Kidney (tissue), 22 donors: ENCODE results near the gene COX10. TPM values are rescaled to one million over a fixed set of nuclear protein-coding genes. Genes with fewer than 3 reads are reported as not detected.
A peak's percentile ranks its signal among the peaks of the same experiment; 100 is the strongest.
"Not testable (repeated sequence)": the region's sequence is repeated elsewhere in the genome, so short reads cannot be mapped to it uniquely, and the experiment has no call there.

Source experiments
- DNase-seq, 5 donors: peaks; one replicate each; pipeline ENCODE4 v3.0.0-alpha.2; 2013 to 2020
- FAIRE-seq: peaks from 2 replicates; lab custom pipeline; 2012; peaks lifted over from hg19 to GRCh38; lab: Jason Lieb, UNC
- H3K27ac ChIP-seq, 2 donors: one replicate each; pipeline ENCODE4 v1.7.0; 2013; ENCODE audit warnings: low read depth in 2 of 2, low read length in 2 of 2, inconsistent platforms in 1 of 2
- H3K27me3 ChIP-seq: one replicate; pipeline ENCODE4 v1.7.1; 2013; ENCODE audit warnings: low read length, inconsistent platforms; ENCODE audit not compliant: control insufficient read depth, insufficient read depth
- H3K36me3 ChIP-seq, 3 donors: one replicate each; pipeline versions ENCODE4 v1.7.0 to v1.7.1; 2013; ENCODE audit warnings: low read length in 3 of 3, control low read depth in 1 of 3, inconsistent platforms in 1 of 3; ENCODE audit not compliant: insufficient read depth in 3 of 3, control insufficient read depth in 2 of 3
- H3K4me1 ChIP-seq, 3 donors: one replicate each; pipeline versions ENCODE4 v1.7.0 to v1.7.1; 2013; ENCODE audit warnings: low read length in 3 of 3, inconsistent platforms in 1 of 3, low read depth in 1 of 3; ENCODE audit not compliant: control insufficient read depth in 2 of 3, insufficient read depth in 2 of 3
- H3K4me3 ChIP-seq, 3 donors: one replicate each; pipeline versions ENCODE4 v1.7.0 to v1.8.1; 2013; ENCODE audit warnings: low read length in 3 of 3, control low read depth in 1 of 3, inconsistent platforms in 1 of 3
- H3K9ac ChIP-seq, 3 donors: one replicate each; pipeline versions ENCODE4 v1.7.0 to v1.7.1; 2013; ENCODE audit warnings: low read length in 3 of 3, control low read depth in 1 of 3, inconsistent platforms in 1 of 3
- H3K9me3 ChIP-seq, 3 donors: one replicate each; pipeline versions ENCODE4 v1.7.0 to v1.7.1; 2013; ENCODE audit warnings: low read length in 3 of 3, control low read depth in 1 of 3, inconsistent platforms in 1 of 3; ENCODE audit not compliant: control insufficient read depth in 2 of 3, insufficient read depth in 1 of 3
- CTCF ChIP-seq: IDR thresholded peaks from 3 replicates; pipeline ENCODE4 v1.5.1; 2012; ENCODE audit warnings: mild to moderate bottlenecking, moderate library complexity, borderline replicate concordance; ENCODE audit not compliant: insufficient read depth; ENCODE audit errors: extremely low read depth
- intact Hi-C: fragments of 100-400 bp; cut with DNase I; formaldehyde crosslinking; loops from one replicate; pipeline ENCODE4 v1.11.1; 2022
- long read RNA-seq, 10 donors: library from polyadenylated mRNA in 1 of 10; unstranded in 1 of 10; transcript quantifications; one replicate each; pipeline ENCODE4 v2.0.0 and lab custom pipeline, GENCODE V29; 2021 to 2026
- polyA plus RNA-seq: library from polyadenylated mRNA; stranded (reverse); fragments of 350-450 nt; fragmentation: Illumina TruSeq; extraction: RNeasy Lipid Tissue Mini Kit (QIAGEN cat#74804); gene quantifications from one replicate; pipeline ENCODE4 v1.2.3, GENCODE V29; 2014; ENCODE audit warnings: low read depth, low replicate concordance; ENCODE audit not compliant: insufficient read depth
- total RNA-seq: library from RNA; stranded (reverse); fragmentation: NEBNext Ultra II Directional; extraction: Animal tissue kit (Norgen Biotek cat#: 25700); gene quantifications from one replicate; pipeline ENCODE4 v1.2.1, GENCODE V29; 2021
- donor health status: control.
- donor health status: control.
- donor health status: control.
- donor health status: control.
- donor health status: control.
- donor health status: DM: yes; HTN: yes; CAD: no.
- donor health status: Normal renal cell carcinoma (clear cell type).

The COX10 gene
- total RNA-seq = 18.0 TPM
- polyA plus RNA-seq = 14.2 TPM
- long read RNA-seq, donor 1, partial matches to known transcripts = 0 of 5 reads
- long read RNA-seq, donor 1, other reads (novel, unspliced or antisense) = 0 of 5 reads
- long read RNA-seq, donor 2, partial matches to known transcripts = 0 of 6 reads
- long read RNA-seq, donor 2, other reads (novel, unspliced or antisense) = 0 of 6 reads
- long read RNA-seq, donor 3, partial matches to known transcripts = 10 of 16 reads
- long read RNA-seq, donor 3, other reads (novel, unspliced or antisense) = 0 of 16 reads
- long read RNA-seq, donor 4, partial matches to known transcripts = 0 of 3 reads
- long read RNA-seq, donor 4, other reads (novel, unspliced or antisense) = 0 of 3 reads
- long read RNA-seq, donor 5 = 0 reads
- long read RNA-seq, donor 6, partial matches to known transcripts = 0 of 2 reads
- long read RNA-seq, donor 6, other reads (novel, unspliced or antisense) = 0 of 2 reads
- long read RNA-seq, donor 7, transcript COX10-201 (7 exons, 2,873 nt) = major isoform, 7 of 14 reads
- long read RNA-seq, donor 7, partial matches to known transcripts = 4 of 14 reads
- long read RNA-seq, donor 7, other reads (novel, unspliced or antisense) = 2 of 14 reads
- long read RNA-seq, donor 8, partial matches to known transcripts = 0 of 6 reads
- long read RNA-seq, donor 8, other reads (novel, unspliced or antisense) = 0 of 6 reads
- long read RNA-seq, donor 9, partial matches to known transcripts = 0 of 3 reads
- long read RNA-seq, donor 9, other reads (novel, unspliced or antisense) = 0 of 3 reads
- long read RNA-seq, donor 10, partial matches to known transcripts = 14 of 19 reads
- long read RNA-seq, donor 10, other reads (novel, unspliced or antisense) = 0 of 19 reads

GRCh38 chr17:14069251-14070021, at the start of gene COX10:
Gene COX10 (plus strand): TSS chr17:14069504. CDS start chr17:14069606, 102 bp downstream.
- TF ChIP-seq CTCF = no peak
- H3K27ac ChIP-seq = peak within 1 kb of the TSS; percentile 57 to 75
- peak within 1 kb of the TSS; percentile 71 to 99 (median 99) for H3K4me3 ChIP-seq
- peaks cover 0 to 2% (median 0%) of the 10 kb centered on the region in 3 donors for H3K36me3 ChIP-seq
- FAIRE-seq (no peak), DNase-seq (peak; percentile 91 to 96 (median 94))
- H3K9me3 ChIP-seq = no peaks in the 10 kb centered on the region
- intact Hi-C loops = no loop called here
- no peaks in the 10 kb centered on the region for H3K27me3 ChIP-seq
- H3K4me1 ChIP-seq = peaks cover 0 to 11% (median 7%) of the 10 kb centered on the region in 3 donors
- peak within 1 kb of the TSS; percentile 50 to 94 (median 87) for H3K9ac ChIP-seq

GRCh38 chr17:14021651-14022294, 47.5 kb upstream of the COX10 start:
- intact Hi-C loops, H3K9ac ChIP-seq, H3K4me1 ChIP-seq, H3K9me3 ChIP-seq, H3K36me3 ChIP-seq, H3K4me3 ChIP-seq, DNase-seq, H3K27me3 ChIP-seq, H3K27ac ChIP-seq: not testable (repeated sequence)
- peak; percentile 65 for FAIRE-seq

GRCh38 chr17:14029755-14030154, 39.5 kb upstream of the COX10 start:
- DNase-seq, H3K4me1 ChIP-seq, H3K9me3 ChIP-seq, intact Hi-C loops, H3K4me3 ChIP-seq, H3K27ac ChIP-seq, H3K9ac ChIP-seq, FAIRE-seq, H3K27me3 ChIP-seq: not testable (repeated sequence)
- H3K36me3 ChIP-seq = peaks cover 0 to 10% (median 3%) of the 10 kb centered on the region in 3 donors

- DNase-seq (no peak), FAIRE-seq (no peak)
- Histone ChIP-seq H3K4me3 (no peak overlapping the region), H3K4me1 (no peaks in the 10 kb centered on the region), H3K9ac (no peak overlapping the region), H3K27me3 (no peaks in the 10 kb centered on the region), H3K9me3 (no peaks in the 10 kb centered on the region), H3K36me3 (peaks cover 0 to 10% (median 3%) of the 10 kb centered on the region in 3 donors), H3K27ac (no peak overlapping the region)
- intact Hi-C loops = no loop called here
- TF ChIP-seq CTCF = no peak
These were observed 37.1 kb upstream of the COX10 start for GRCh38 chr17:14032234-14032633.
